NB4 (cell line): Measurements from ENCODE around the gene ASB5.

Experiments used
- CTCF ChIP-seq: IDR thresholded peaks from one replicate; pipeline ENCODE4 v1.5.1; 2012; ENCODE audit warnings: low read depth, low read length
- POLR2A ChIP-seq: IDR thresholded peaks from 2 replicates; pipeline ENCODE4 v1.6.1; 2011; ENCODE audit warnings: mild to moderate bottlenecking; ENCODE audit not compliant: insufficient read length; ENCODE audit errors: extremely low read depth

- TF ChIP-seq CTCF (no peak), POLR2A (no peak)
These were observed 31.0 kb upstream of the ASB5 start for GRCh38 chr4:176300036-176300435.
